Caco-2 (cell line): ENCODE measurements around the gene HIPK2. TPM values are rescaled to one million over a fixed set of nuclear protein-coding genes. Genes with fewer than 3 reads are reported as not detected.

Experiments used
- BruUV-seq: library from RNA; stranded (reverse); fragments of 400-500 nt; replicated peaks from 2 replicates; lab custom pipeline; 2021; lab: Mats Ljungman, UMichigan
- CTCF ChIA-PET: fragments of 300-600 bp; sonication (Branson Sonifier 250); formaldehyde crosslinking; loops from one replicate; lab custom pipeline; 2022; ENCODE audit warnings: antibody characterized with exemption; lab: Charles Lee
- POLR2A ChIA-PET: fragments of 300-600 bp; sonication (Branson Sonifier 250); formaldehyde crosslinking; loops from one replicate; lab custom pipeline; 2022; ENCODE audit warnings: antibody characterized with exemption; lab: Charles Lee
- DNase-seq, 2 experiments: peaks; one replicate each; pipeline versions ENCODE4 v3.0.0 to v3.0.0-alpha.2; 2020 to 2022
- H3K27me3 ChIP-seq: replicated peaks from 2 replicates; pipeline ENCODE4 v1.6.0; 2011; ENCODE audit warnings: low read length; ENCODE audit not compliant: control insufficient read depth, insufficient read depth
- H3K36me3 ChIP-seq: 2 replicates; pipeline ENCODE4 v1.5.1; 2011; ENCODE audit warnings: low read length; ENCODE audit not compliant: control insufficient read depth, insufficient read depth
- H3K4me1 ChIP-seq: fragments of 250-450 bp; sonication (Bioruptor Pico); 2 replicates; pipeline ENCODE4 v1.5.1; 2020; ENCODE audit warnings: mild to moderate bottlenecking
- H3K4me3 ChIP-seq: 2 replicates; pipeline ENCODE4 v1.5.1; 2011; ENCODE audit warnings: low read depth, mild to moderate bottlenecking, control low read depth, low read length
- H3K9me3 ChIP-seq: fragments of 250-450 bp; sonication (Bioruptor Pico); 2 replicates; pipeline ENCODE4 v1.5.1; 2020; ENCODE audit warnings: mild to moderate bottlenecking, moderate library complexity
- H3K27ac Mint-ChIP-seq: one replicate; pipeline ENCODE4 v1.8.0; 2022; ENCODE audit warnings: mixed read lengths; ENCODE audit not compliant: unreplicated experiment
- H3K27me3 Mint-ChIP-seq: one replicate; pipeline ENCODE4 v1.8.0; 2022; ENCODE audit warnings: mixed read lengths; ENCODE audit not compliant: insufficient read depth, unreplicated experiment
- H3K36me3 Mint-ChIP-seq: one replicate; pipeline ENCODE4 v1.8.0; 2022; ENCODE audit warnings: mild to moderate bottlenecking, mixed read lengths; ENCODE audit not compliant: insufficient read depth, unreplicated experiment
- H3K4me1 Mint-ChIP-seq: one replicate; pipeline ENCODE4 v1.8.0; 2022; ENCODE audit warnings: low read depth, mixed read lengths; ENCODE audit not compliant: unreplicated experiment
- H3K4me3 Mint-ChIP-seq: one replicate; pipeline ENCODE4 v1.8.0; 2022; ENCODE audit warnings: mild to moderate bottlenecking, moderate library complexity, mixed read lengths; ENCODE audit not compliant: unreplicated experiment
- H3K9me3 Mint-ChIP-seq: one replicate; pipeline ENCODE4 v1.8.0; 2022; ENCODE audit warnings: mixed read lengths; ENCODE audit not compliant: unreplicated experiment
- intact Hi-C: fragments of 100-400 bp; cut with micrococcal nuclease; formaldehyde crosslinking; loops from one replicate; pipeline ENCODE4 v1.10.0; 2022; ENCODE audit not compliant: unreplicated experiment
- total RNA-seq: library from RNA; stranded (reverse); gene quantifications from 2 replicates; pipeline ENCODE4 v1.2.3, GENCODE V29; 2022
- TF ChIP-seq, protein P1 (sequence below), 2 experiments: fragments of 200-600 bp in 1 of 2; IDR thresholded peaks; 1 replicate in 1 of 2; 2 replicates in 1 of 2; pipeline versions ENCODE4 v1.5.1 to v1.8.0; 2011 to 2022; ENCODE audit warnings: antibody characterized with exemption in 1 of 2, control low read depth in 1 of 2, inconsistent platforms in 1 of 2, low read depth in 1 of 2, low read length in 1 of 2, mild to moderate bottlenecking in 1 of 2, moderate library complexity in 1 of 2; ENCODE audit not compliant: insufficient read depth in 1 of 2, severe bottlenecking in 1 of 2, unreplicated experiment in 1 of 2

HIPK2 gene
- total RNA-seq, 1 experiment from 2014 or later = 42.8 TPM

DNA sequence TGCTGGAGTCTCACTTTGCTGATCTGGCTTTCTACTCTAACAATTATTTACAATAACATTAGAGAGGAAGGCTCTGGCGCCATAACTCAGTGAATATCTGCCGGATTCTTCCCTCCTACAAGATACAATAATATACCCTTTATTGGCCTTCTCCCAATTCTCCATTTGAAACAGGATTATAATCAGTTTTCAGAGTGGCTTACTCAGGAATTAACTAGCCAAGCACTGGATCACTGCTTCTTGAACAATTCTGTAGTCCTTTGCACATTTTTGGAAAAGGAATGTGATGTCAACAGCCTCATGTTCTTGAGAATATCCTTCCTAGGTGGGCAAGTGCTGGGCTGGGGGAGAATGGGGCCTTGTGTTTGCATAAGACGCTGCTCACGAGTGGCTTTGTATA lies 125.9 kb downstream of the HIPK2 start:
- no peaks in the 10 kb centered on the region for H3K27me3 ChIP-seq
- H3K9me3 ChIP-seq = no peaks in the 10 kb centered on the region
- H3K36me3 Mint-ChIP-seq = peaks cover 12% of the 10 kb centered on the region
- peaks cover 34% of the 10 kb centered on the region for H3K4me1 Mint-ChIP-seq
- no peak for DNase-seq
- POLR2A ChIA-PET = no interaction called here
- no peaks in the 10 kb centered on the region for H3K27me3 Mint-ChIP-seq
- H3K4me3 Mint-ChIP-seq = no peak overlapping the region
- CTCF ChIA-PET = no interaction called here
- H3K4me1 ChIP-seq = no peaks in the 10 kb centered on the region
- BruUV-seq = no TSS peak
- TF ChIP-seq, protein P1, sequence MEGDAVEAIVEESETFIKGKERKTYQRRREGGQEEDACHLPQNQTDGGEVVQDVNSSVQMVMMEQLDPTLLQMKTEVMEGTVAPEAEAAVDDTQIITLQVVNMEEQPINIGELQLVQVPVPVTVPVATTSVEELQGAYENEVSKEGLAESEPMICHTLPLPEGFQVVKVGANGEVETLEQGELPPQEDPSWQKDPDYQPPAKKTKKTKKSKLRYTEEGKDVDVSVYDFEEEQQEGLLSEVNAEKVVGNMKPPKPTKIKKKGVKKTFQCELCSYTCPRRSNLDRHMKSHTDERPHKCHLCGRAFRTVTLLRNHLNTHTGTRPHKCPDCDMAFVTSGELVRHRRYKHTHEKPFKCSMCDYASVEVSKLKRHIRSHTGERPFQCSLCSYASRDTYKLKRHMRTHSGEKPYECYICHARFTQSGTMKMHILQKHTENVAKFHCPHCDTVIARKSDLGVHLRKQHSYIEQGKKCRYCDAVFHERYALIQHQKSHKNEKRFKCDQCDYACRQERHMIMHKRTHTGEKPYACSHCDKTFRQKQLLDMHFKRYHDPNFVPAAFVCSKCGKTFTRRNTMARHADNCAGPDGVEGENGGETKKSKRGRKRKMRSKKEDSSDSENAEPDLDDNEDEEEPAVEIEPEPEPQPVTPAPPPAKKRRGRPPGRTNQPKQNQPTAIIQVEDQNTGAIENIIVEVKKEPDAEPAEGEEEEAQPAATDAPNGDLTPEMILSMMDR (IDR thresholded peaks at IDR 0.05; ENCODE audit: insufficient read depth in 1 of 2, low read depth in 1 of 2, low read length in 1 of 2, severe bottlenecking in 1 of 2, unreplicated experiment in 1 of 2) = no peak
- no peaks in the 10 kb centered on the region; the same call in 1 of the 2 replicates for H3K36me3 ChIP-seq
- intact Hi-C loops = no loop called here
- H3K4me3 ChIP-seq = no peak overlapping the region
- no peak overlapping the region for H3K27ac Mint-ChIP-seq
- H3K9me3 Mint-ChIP-seq = no peaks in the 10 kb centered on the region

DNA sequence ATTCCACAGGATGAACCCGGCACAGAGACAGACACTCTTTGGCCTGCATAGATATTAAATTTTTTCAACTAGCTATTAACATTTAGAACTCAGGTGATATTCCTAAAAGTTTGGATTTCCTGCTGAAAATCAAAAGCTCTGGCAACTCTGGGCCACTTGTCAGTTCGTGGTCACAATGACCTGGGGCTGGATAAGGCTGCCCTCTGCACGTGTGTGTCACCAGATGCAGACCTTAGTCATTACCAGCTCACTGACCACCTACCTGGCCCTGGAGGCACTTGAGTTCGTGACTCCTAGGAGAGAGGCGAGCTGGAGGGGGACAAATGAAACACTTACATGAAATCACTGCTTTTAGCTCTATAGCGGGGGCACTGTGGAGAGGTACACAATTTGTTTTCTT lies 126.5 kb downstream of the HIPK2 start:
- POLR2A ChIA-PET = no interaction called here
- no peaks in the 10 kb centered on the region for H3K27me3 Mint-ChIP-seq
- H3K4me3 Mint-ChIP-seq = no peak overlapping the region
- no peaks in the 10 kb centered on the region for H3K9me3 Mint-ChIP-seq
- no peaks in the 10 kb centered on the region for H3K9me3 ChIP-seq
- H3K36me3 ChIP-seq = no peaks in the 10 kb centered on the region; the same call in 1 of the 2 replicates
- H3K4me3 ChIP-seq = no peak overlapping the region
- intact Hi-C loops = no loop called here
- no TSS peak for BruUV-seq
- no peaks in the 10 kb centered on the region for H3K27me3 ChIP-seq
- H3K27ac Mint-ChIP-seq = no peak overlapping the region
- CTCF ChIA-PET = interaction anchor here (0.5 to 0.8 kb wide), 2 partner anchors 8 to 33 kb away, joined by 3 to 4 read pairs; no protein-coding TSS in a partner anchor
- TF ChIP-seq, protein P1 (IDR thresholded peaks at IDR 0.05; ENCODE audit: insufficient read depth in 1 of 2, low read depth in 1 of 2, low read length in 1 of 2, severe bottlenecking in 1 of 2, unreplicated experiment in 1 of 2) = no peak
- peaks cover 34% of the 10 kb centered on the region for H3K4me1 Mint-ChIP-seq
- no peak for DNase-seq
- peaks cover 6% of the 10 kb centered on the region for H3K36me3 Mint-ChIP-seq
- no peaks in the 10 kb centered on the region for H3K4me1 ChIP-seq

DNA sequence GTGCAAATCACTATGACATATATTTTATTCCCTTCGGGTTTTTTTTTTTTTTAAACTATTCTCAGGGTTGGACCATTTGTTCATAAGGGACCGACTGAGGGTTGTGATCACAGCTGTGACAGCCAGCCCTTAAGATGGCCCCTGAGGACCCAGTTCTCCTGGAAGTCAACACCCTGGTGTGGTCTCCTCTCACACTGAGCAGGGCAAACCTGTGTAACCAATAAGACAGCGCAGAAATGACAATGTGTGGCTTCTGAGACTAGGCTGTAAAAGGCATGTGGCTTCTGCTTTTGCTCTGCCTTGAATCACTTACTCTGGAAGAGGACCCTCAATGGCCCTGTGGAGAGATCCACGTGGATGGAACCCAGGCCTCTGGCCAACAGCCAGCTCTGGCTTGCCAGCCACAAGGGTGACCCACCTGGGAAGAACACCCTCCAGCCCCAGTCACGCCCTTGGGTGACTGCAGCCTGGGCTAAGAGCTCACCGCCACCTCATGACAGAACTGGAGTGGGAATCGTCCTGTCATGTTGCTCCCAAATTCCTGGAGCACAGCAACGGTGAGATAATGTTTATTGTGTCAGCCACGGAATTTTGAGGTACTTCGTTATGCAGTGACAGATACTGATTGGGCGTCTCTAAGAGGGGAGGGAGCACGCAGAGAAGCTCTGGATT lies 127.2 kb downstream of the HIPK2 start:
- intact Hi-C loops = no loop called here
- ChIA-PET CTCF (interaction anchor here (0.5 to 0.8 kb wide), 2 partner anchors 9 to 32 kb away, joined by 3 to 4 read pairs; no protein-coding TSS in a partner anchor), POLR2A (no interaction called here)
- H3K9me3 Mint-ChIP-seq = no peaks in the 10 kb centered on the region
- no peak for DNase-seq
- no peaks in the 10 kb centered on the region for H3K36me3 Mint-ChIP-seq
- H3K27me3 Mint-ChIP-seq = no peaks in the 10 kb centered on the region
- H3K27me3 ChIP-seq = no peaks in the 10 kb centered on the region
- peaks cover 31% of the 10 kb centered on the region for H3K4me1 Mint-ChIP-seq
- no peaks in the 10 kb centered on the region for H3K9me3 ChIP-seq
- no TSS peak for BruUV-seq
- H3K27ac Mint-ChIP-seq = peak overlapping the region; percentile 48
- H3K4me3 Mint-ChIP-seq = no peak overlapping the region
- H3K4me3 ChIP-seq = no peak overlapping the region
- no peaks in the 10 kb centered on the region for H3K36me3 ChIP-seq
- TF ChIP-seq, protein P1 (IDR thresholded peaks at IDR 0.05; ENCODE audit: insufficient read depth in 1 of 2, low read depth in 1 of 2, low read length in 1 of 2, severe bottlenecking in 1 of 2, unreplicated experiment in 1 of 2) = no peak
- no peaks in the 10 kb centered on the region for H3K4me1 ChIP-seq
